ENCODE data around the gene LRP8.

LRP8 gene

GRCh38 chr1:53295295-53295694 lies 32.6 kb downstream of the LRP8 start:
- no peak overlapping the region for H3K9ac ChIP-seq (ENCODE audit: low read depth, low read length)
- no peaks in the 10 kb centered on the region for H3K27me3 ChIP-seq (ENCODE audit: insufficient read depth, low read length)
- no peaks in the 10 kb centered on the region for H3K4me1 ChIP-seq (ENCODE audit: insufficient read depth, low read length)
- H3K4me3 ChIP-seq (ENCODE audit: low read length) = no peak overlapping the region
- no peak overlapping the region for H3K27ac ChIP-seq (ENCODE audit: low read length)
- peaks cover 3% of the 10 kb centered on the region; the same call in 1 of the 2 replicates for H3K36me3 ChIP-seq (ENCODE audit: insufficient read depth, low read depth, low read length)
- H3K9me3 ChIP-seq (ENCODE audit: insufficient read depth, low read depth, low read length) = no peaks in the 10 kb centered on the region

- no peak overlapping the region for H3K27ac ChIP-seq (ENCODE audit: low read length)
- H3K9me3 ChIP-seq (ENCODE audit: insufficient read depth, low read depth, low read length) = no peaks in the 10 kb centered on the region
- no peak overlapping the region for H3K4me3 ChIP-seq (ENCODE audit: low read length)
- H3K9ac ChIP-seq (ENCODE audit: low read depth, low read length) = no peak overlapping the region
- H3K27me3 ChIP-seq (ENCODE audit: insufficient read depth, low read length) = no peaks in the 10 kb centered on the region
- peaks cover 11% of the 10 kb centered on the region; the same call in 1 of the 2 replicates for H3K36me3 ChIP-seq (ENCODE audit: insufficient read depth, low read depth, low read length)
- H3K4me1 ChIP-seq (ENCODE audit: insufficient read depth, low read length) = no peaks in the 10 kb centered on the region
Measured at GRCh38 chr1:53294567-53294966, 33.3 kb downstream of the LRP8 start.

- no peaks in the 10 kb centered on the region for H3K9me3 ChIP-seq (ENCODE audit: insufficient read depth, low read depth, low read length)
- H3K4me3 ChIP-seq (ENCODE audit: low read length) = no peak overlapping the region
- no peaks in the 10 kb centered on the region for H3K4me1 ChIP-seq (ENCODE audit: insufficient read depth, low read length)
- H3K9ac ChIP-seq (ENCODE audit: low read depth, low read length) = no peak overlapping the region
- H3K27me3 ChIP-seq (ENCODE audit: insufficient read depth, low read length) = no peaks in the 10 kb centered on the region
- H3K36me3 ChIP-seq (ENCODE audit: insufficient read depth, low read depth, low read length) = peaks cover 16% of the 10 kb centered on the region; the same call in 1 of the 2 replicates
- no peak overlapping the region for H3K27ac ChIP-seq (ENCODE audit: low read length)
Measured at GRCh38 chr1:53294061-53294460, 33.8 kb downstream of the LRP8 start.

GRCh38 chr1:53293123-53293522 lies 34.7 kb downstream of the LRP8 start:
- H3K9ac ChIP-seq (ENCODE audit: low read depth, low read length) = no peak overlapping the region

GRCh38 chr1:53292690-53293089 lies 35.2 kb downstream of the LRP8 start:
- Histone ChIP-seq H3K4me3 (ENCODE audit: low read length) (no peak overlapping the region), H3K4me1 (ENCODE audit: insufficient read depth, low read length) (no peaks in the 10 kb centered on the region), H3K27ac (ENCODE audit: low read length) (no peak overlapping the region), H3K9ac (ENCODE audit: low read depth, low read length) (no peak overlapping the region), H3K9me3 (ENCODE audit: insufficient read depth, low read depth, low read length) (no peaks in the 10 kb centered on the region), H3K36me3 (ENCODE audit: insufficient read depth, low read depth, low read length) (peaks cover 27% of the 10 kb centered on the region; the same call in 1 of the 2 replicates), H3K27me3 (ENCODE audit: insufficient read depth, low read length) (no peaks in the 10 kb centered on the region)

More at GRCh38 chr1:53293123-53293522, 34.7 kb downstream of the LRP8 start:
- Histone ChIP-seq H3K9me3 (ENCODE audit: insufficient read depth, low read depth, low read length) (no peaks in the 10 kb centered on the region), H3K4me1 (ENCODE audit: insufficient read depth, low read length) (no peaks in the 10 kb centered on the region), H3K36me3 (ENCODE audit: insufficient read depth, low read depth, low read length) (peaks cover 25% of the 10 kb centered on the region; the same call in 1 of the 2 replicates), H3K27ac (ENCODE audit: low read length) (no peak overlapping the region), H3K27me3 (ENCODE audit: insufficient read depth, low read length) (no peaks in the 10 kb centered on the region), H3K4me3 (ENCODE audit: low read length) (no peak overlapping the region)

GRCh38 chr1:53291574-53291973 lies 36.3 kb downstream of the LRP8 start:
- no peak overlapping the region for H3K4me3 ChIP-seq (ENCODE audit: low read length)
- peaks cover 38% of the 10 kb centered on the region; the same call in 1 of the 2 replicates for H3K36me3 ChIP-seq (ENCODE audit: insufficient read depth, low read depth, low read length)

GRCh38 chr1:53288790-53289429 lies 39.0 kb downstream of the LRP8 start:
- Histone ChIP-seq H3K27ac (ENCODE audit: low read length) (no peak overlapping the region), H3K27me3 (ENCODE audit: insufficient read depth, low read length) (no peaks in the 10 kb centered on the region), H3K4me1 (ENCODE audit: insufficient read depth, low read length) (no peaks in the 10 kb centered on the region; the same call in 1 of the 2 replicates), H3K4me3 (ENCODE audit: low read length) (no peak overlapping the region), H3K9ac (ENCODE audit: low read depth, low read length) (peak overlapping the region; percentile 44), H3K36me3 (ENCODE audit: insufficient read depth, low read depth, low read length) (peaks cover 62% of the 10 kb centered on the region), H3K9me3 (ENCODE audit: insufficient read depth, low read depth, low read length) (no peaks in the 10 kb centered on the region)

More at GRCh38 chr1:53291574-53291973, 36.3 kb downstream of the LRP8 start:
- no peak overlapping the region for H3K27ac ChIP-seq (ENCODE audit: low read length)
- H3K27me3 ChIP-seq (ENCODE audit: insufficient read depth, low read length) = no peaks in the 10 kb centered on the region
- no peak overlapping the region for H3K9ac ChIP-seq (ENCODE audit: low read depth, low read length)
- H3K9me3 ChIP-seq (ENCODE audit: insufficient read depth, low read depth, low read length) = no peaks in the 10 kb centered on the region
- no peaks in the 10 kb centered on the region; the same call in 1 of the 2 replicates for H3K4me1 ChIP-seq (ENCODE audit: insufficient read depth, low read length)

GRCh38 chr1:53288002-53288789 lies 39.7 kb downstream of the LRP8 start:
- peaks cover 62% of the 10 kb centered on the region for H3K36me3 ChIP-seq (ENCODE audit: insufficient read depth, low read depth, low read length)
- peak overlapping the region; percentile 44; the same call in 1 of the 2 replicates for H3K9ac ChIP-seq (ENCODE audit: low read depth, low read length)
- no peaks in the 10 kb centered on the region for H3K9me3 ChIP-seq (ENCODE audit: insufficient read depth, low read depth, low read length)
- no peaks in the 10 kb centered on the region; the same call in 1 of the 2 replicates for H3K4me1 ChIP-seq (ENCODE audit: insufficient read depth, low read length)
- no peaks in the 10 kb centered on the region for H3K27me3 ChIP-seq (ENCODE audit: insufficient read depth, low read length)
- H3K27ac ChIP-seq (ENCODE audit: low read length) = no peak overlapping the region
- no peak overlapping the region for H3K4me3 ChIP-seq (ENCODE audit: low read length)

GRCh38 chr1:53286955-53287354 lies 40.9 kb downstream of the LRP8 start:
- Histone ChIP-seq H3K9ac (ENCODE audit: low read depth, low read length) (no peak overlapping the region), H3K27ac (ENCODE audit: low read length) (no peak overlapping the region), H3K4me3 (ENCODE audit: low read length) (no peak overlapping the region), H3K4me1 (ENCODE audit: insufficient read depth, low read length) (no peaks in the 10 kb centered on the region; the same call in 1 of the 2 replicates), H3K27me3 (ENCODE audit: insufficient read depth, low read length) (no peaks in the 10 kb centered on the region), H3K36me3 (ENCODE audit: insufficient read depth, low read depth, low read length) (peaks cover 74% of the 10 kb centered on the region), H3K9me3 (ENCODE audit: insufficient read depth, low read depth, low read length) (no peaks in the 10 kb centered on the region)

- Histone ChIP-seq H3K4me3 (ENCODE audit: low read length) (no peak overlapping the region), H3K36me3 (ENCODE audit: insufficient read depth, low read depth, low read length) (peaks cover 82% of the 10 kb centered on the region), H3K27me3 (ENCODE audit: insufficient read depth, low read length) (no peaks in the 10 kb centered on the region), H3K4me1 (ENCODE audit: insufficient read depth, low read length) (no peaks in the 10 kb centered on the region; the same call in 1 of the 2 replicates), H3K27ac (ENCODE audit: low read length) (no peak overlapping the region), H3K9ac (ENCODE audit: low read depth, low read length) (no peak overlapping the region; the same call in 1 of the 2 replicates), H3K9me3 (ENCODE audit: insufficient read depth, low read depth, low read length) (no peaks in the 10 kb centered on the region)
Measured at GRCh38 chr1:53285969-53286760, 41.7 kb downstream of the LRP8 start.

GRCh38 chr1:53285546-53285945 lies 42.3 kb downstream of the LRP8 start:
- H3K9me3 ChIP-seq (ENCODE audit: insufficient read depth, low read depth, low read length) = no peaks in the 10 kb centered on the region
- no peak overlapping the region for H3K4me3 ChIP-seq (ENCODE audit: low read length)
- no peak overlapping the region for H3K27ac ChIP-seq (ENCODE audit: low read length)
- H3K27me3 ChIP-seq (ENCODE audit: insufficient read depth, low read length) = no peaks in the 10 kb centered on the region
- H3K9ac ChIP-seq (ENCODE audit: low read depth, low read length) = no peak overlapping the region
- no peaks in the 10 kb centered on the region; the same call in 1 of the 2 replicates for H3K4me1 ChIP-seq (ENCODE audit: insufficient read depth, low read length)
- H3K36me3 ChIP-seq (ENCODE audit: insufficient read depth, low read depth, low read length) = peaks cover 88% of the 10 kb centered on the region

Data from iPS-20b (cell line).